ENCODE measurements around the gene KRT85.

DNA sequence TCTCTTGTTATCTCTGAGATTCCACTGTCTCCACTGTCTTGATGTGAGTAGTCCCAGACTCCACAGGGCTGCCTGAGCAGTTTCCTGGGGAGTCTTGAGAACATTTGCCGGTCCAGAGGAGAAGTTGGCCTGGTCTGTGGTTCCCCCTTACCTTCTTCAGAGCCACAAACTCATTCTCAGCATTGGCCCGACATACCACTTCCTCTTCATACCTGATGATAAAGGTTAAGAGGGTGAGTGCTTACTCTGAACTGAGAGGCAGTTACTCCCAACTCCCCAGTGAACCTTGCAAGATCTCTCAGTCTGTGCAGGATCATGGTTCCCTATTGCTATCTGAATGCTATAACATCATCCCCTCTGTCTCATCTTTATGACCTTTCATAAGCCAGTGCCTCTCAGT is 15.6 kb upstream of the KRT85 start:
- TF ChIP-seq, protein P1, sequence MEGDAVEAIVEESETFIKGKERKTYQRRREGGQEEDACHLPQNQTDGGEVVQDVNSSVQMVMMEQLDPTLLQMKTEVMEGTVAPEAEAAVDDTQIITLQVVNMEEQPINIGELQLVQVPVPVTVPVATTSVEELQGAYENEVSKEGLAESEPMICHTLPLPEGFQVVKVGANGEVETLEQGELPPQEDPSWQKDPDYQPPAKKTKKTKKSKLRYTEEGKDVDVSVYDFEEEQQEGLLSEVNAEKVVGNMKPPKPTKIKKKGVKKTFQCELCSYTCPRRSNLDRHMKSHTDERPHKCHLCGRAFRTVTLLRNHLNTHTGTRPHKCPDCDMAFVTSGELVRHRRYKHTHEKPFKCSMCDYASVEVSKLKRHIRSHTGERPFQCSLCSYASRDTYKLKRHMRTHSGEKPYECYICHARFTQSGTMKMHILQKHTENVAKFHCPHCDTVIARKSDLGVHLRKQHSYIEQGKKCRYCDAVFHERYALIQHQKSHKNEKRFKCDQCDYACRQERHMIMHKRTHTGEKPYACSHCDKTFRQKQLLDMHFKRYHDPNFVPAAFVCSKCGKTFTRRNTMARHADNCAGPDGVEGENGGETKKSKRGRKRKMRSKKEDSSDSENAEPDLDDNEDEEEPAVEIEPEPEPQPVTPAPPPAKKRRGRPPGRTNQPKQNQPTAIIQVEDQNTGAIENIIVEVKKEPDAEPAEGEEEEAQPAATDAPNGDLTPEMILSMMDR (tag by site-specific recombination; IDR thresholded peaks at IDR 0.05), result no peak
- no peak for TF ChIP-seq ZNF623 (tag by site-specific recombination; IDR thresholded peaks at IDR 0.05)
- TF ChIP-seq YY1 (tag by site-specific recombination; IDR thresholded peaks at IDR 0.05), result no peak
- TF ChIP-seq, protein P2, sequence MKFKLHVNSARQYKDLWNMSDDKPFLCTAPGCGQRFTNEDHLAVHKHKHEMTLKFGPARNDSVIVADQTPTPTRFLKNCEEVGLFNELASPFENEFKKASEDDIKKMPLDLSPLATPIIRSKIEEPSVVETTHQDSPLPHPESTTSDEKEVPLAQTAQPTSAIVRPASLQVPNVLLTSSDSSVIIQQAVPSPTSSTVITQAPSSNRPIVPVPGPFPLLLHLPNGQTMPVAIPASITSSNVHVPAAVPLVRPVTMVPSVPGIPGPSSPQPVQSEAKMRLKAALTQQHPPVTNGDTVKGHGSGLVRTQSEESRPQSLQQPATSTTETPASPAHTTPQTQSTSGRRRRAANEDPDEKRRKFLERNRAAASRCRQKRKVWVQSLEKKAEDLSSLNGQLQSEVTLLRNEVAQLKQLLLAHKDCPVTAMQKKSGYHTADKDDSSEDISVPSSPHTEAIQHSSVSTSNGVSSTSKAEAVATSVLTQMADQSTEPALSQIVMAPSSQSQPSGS (tag by site-specific recombination; IDR thresholded peaks at IDR 0.05; ENCODE audit: low read depth), result no peak
- no peak for TF ChIP-seq ZNF223 (tag by site-specific recombination; IDR thresholded peaks at IDR 0.05)
- no peak for TF ChIP-seq ZFP41 (tag by site-specific recombination; IDR thresholded peaks at IDR 0.05; ENCODE audit: borderline replicate concordance)
- TF ChIP-seq ZNF404 (tag by site-specific recombination; IDR thresholded peaks at IDR 0.05), result no peak
- no peak for TF ChIP-seq ZNF239 (tag by site-specific recombination; IDR thresholded peaks at IDR 0.05)
- no peak for TF ChIP-seq ZNF138 (tag by site-specific recombination; IDR thresholded peaks at IDR 0.05; ENCODE audit: borderline replicate concordance)
- no peak for TF ChIP-seq ZNF549 (tag by site-specific recombination; IDR thresholded peaks at IDR 0.05)
- TF ChIP-seq ZBTB48 (tag by site-specific recombination; IDR thresholded peaks at IDR 0.05), result no peak
- no peak for TF ChIP-seq ZNF184 (tag by site-specific recombination; IDR thresholded peaks at IDR 0.05)
